Spleen (tissue), 11 donors: Measurements from ENCODE around the gene SLC7A10. TPM values are rescaled to one million over a fixed set of nuclear protein-coding genes. Genes with fewer than 3 reads are reported as not detected.

Experiments used
- DNase-seq: peaks from one replicate; pipeline ENCODE4 v3.0.0-alpha.2; 2020
- H3K27ac ChIP-seq, 8 donors: fragments of 200-600 bp; sonication (generic) in 7 of 8; 1 replicate in 4 of 8; 2 replicates in 4 of 8; pipeline versions ENCODE4 v1.5.0 to v1.8.0; 2016 to 2021; ENCODE audit warnings: inconsistent platforms in 4 of 8, mild to moderate bottlenecking in 4 of 8, moderate library complexity in 1 of 8
- H3K27me3 ChIP-seq, 7 donors: fragments of 200-600 bp; sonication (generic) in 6 of 7; replicated peaks in 1 of 7; 1 replicate in 4 of 7; 2 replicates in 3 of 7; pipeline versions ENCODE4 v1.5.0 to v1.8.0; 2016 to 2021; ENCODE audit warnings: inconsistent platforms in 3 of 7, mild to moderate bottlenecking in 1 of 7
- H3K36me3 ChIP-seq, 6 donors: fragments of 200-600 bp; sonication (generic) in 5 of 6; 1 replicate in 4 of 6; 2 replicates in 2 of 6; pipeline versions ENCODE4 v1.5.0 to v1.8.0; 2016 to 2021; ENCODE audit warnings: inconsistent platforms in 2 of 6
- H3K4me1 ChIP-seq, 6 donors: fragments of 200-600 bp; sonication (generic) in 5 of 6; 1 replicate in 3 of 6; 2 replicates in 3 of 6; pipeline versions ENCODE4 v1.5.0 to v1.8.0; 2016 to 2021; ENCODE audit warnings: inconsistent platforms in 3 of 6
- H3K4me3 ChIP-seq, 8 donors: fragments of 200-600 bp; sonication (generic) in 7 of 8; 1 replicate in 4 of 8; 2 replicates in 4 of 8; pipeline versions ENCODE4 v1.5.0 to v1.8.0; 2016 to 2021; ENCODE audit warnings: inconsistent platforms in 4 of 8, mild to moderate bottlenecking in 4 of 8, moderate library complexity in 2 of 8
- H3K9me3 ChIP-seq, 8 donors: fragments of 200-600 bp; sonication (generic) in 7 of 8; 1 replicate in 4 of 8; 2 replicates in 4 of 8; pipeline versions ENCODE4 v1.5.0 to v1.8.0; 2016 to 2021; ENCODE audit warnings: inconsistent platforms in 4 of 8
- CTCF ChIP-seq, 11 experiments: fragments of 200-600 bp in 7 of 11; fragments of 450-650 bp in 4 of 11; sonication (generic) in 4 of 11; IDR thresholded peaks in 8 of 11; conservative IDR thresholded peaks in 3 of 11; 1 replicate in 7 of 11; 2 replicates in 4 of 11; pipeline versions ENCODE4 v1.4.0 to v1.8.0; 2016 to 2021; ENCODE audit warnings: antibody characterized with exemption in 11 of 11, inconsistent platforms in 4 of 11, mild to moderate bottlenecking in 1 of 11
- POLR2A ChIP-seq, 3 donors: fragments of 450-650 bp; IDR thresholded peaks; one replicate each; pipeline ENCODE4 v1.5.1; 2017; ENCODE audit warnings: antibody characterized with exemption in 3 of 3, mild to moderate bottlenecking in 1 of 3
- POLR2AphosphoS5 ChIP-seq, 3 donors: sonication (generic); formaldehyde crosslinking; IDR thresholded peaks; one replicate each; pipeline ENCODE4 v1.5.1; 2017; ENCODE audit warnings: antibody characterized with exemption in 3 of 3
- WGBS, 5 donors: extraction: QIAGEN DNeasy Blood & Tissue Kit in 3 of 5; methylation state at CpG; one replicate each; pipeline versions ENCODE4 v1.1.5 to v1.1.7; 2013 to 2018; 5-methylcytosine and 5-hydroxymethylcytosine counted together
- intact Hi-C: fragments of 100-400 bp; cut with DNase I; formaldehyde crosslinking; loops from one replicate; pipeline ENCODE4 v1.15.0; 2023; ENCODE audit warnings: low total_unique reads
- polyA plus RNA-seq, 3 donors: library from polyadenylated mRNA; stranded (reverse); fragments of 200-250 nt; gene quantifications; one replicate each; pipeline ENCODE4 v1.2.1, GENCODE V29; 2013
- total RNA-seq, 7 donors: library from RNA; depleted of rRNA in 3 of 7; stranded (reverse); fragments of >200 nt in 3 of 7; fragmentation: NEBNext Ultra II Directional in 4 of 7; extraction: Animal tissue kit (Norgen Biotek cat#: 25700) in 4 of 7; gene quantifications; one replicate each; pipeline versions ENCODE4 v1.1.0 to v1.2.1, GENCODE V29; 2016 to 2021
- donor health status: healthy with polysubstance abuse.
- donor health status: DM: no; HTN: no; CAD: no; lungs with moderate emphysema.
- donor health status: DM: no; HTN: no; CAD: no.
- donor health status: Bipolar disorder and iron deficiency.
- donor health status: healthy.
- donor health status: DM: no; HTN: no; CAD: no.
- donor health status: DM: yes; HTN: yes; CAD: no.

The SLC7A10 gene
- total and polyA plus RNA-seq, 10 donors: 0.06 to 0.37 (median 0.19) TPM; not detected in 6

DNA sequence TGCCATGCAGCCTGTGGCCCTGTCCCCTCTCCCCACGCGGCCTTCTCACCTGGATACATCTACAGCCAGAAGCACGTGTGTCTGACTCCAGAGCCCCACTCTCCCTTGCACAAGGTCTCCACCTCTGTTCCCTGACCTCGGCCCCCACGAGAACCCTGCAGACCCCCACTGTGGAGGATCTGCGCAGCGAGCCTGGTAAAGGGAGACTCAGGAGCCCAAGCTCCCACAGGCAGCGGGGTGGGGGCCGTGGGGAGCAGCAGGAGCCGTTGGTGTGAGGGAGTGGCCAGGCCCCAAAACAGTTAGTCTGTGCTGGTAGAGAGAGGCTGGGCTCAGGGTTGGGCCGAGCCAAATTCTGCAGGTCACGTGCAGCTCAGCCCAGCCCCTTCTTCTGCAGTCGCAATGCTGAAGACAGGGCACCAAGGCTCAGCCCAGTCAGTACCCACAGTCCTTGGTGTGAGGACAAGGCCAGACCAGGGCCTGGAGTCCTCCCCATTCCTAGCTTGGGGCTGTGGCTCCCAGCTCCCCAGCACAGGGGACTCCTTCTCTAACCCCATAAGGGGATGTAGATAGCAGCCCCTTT is 28.7 kb upstream of the SLC7A10 start:
- Histone ChIP-seq H3K4me3 (no peak overlapping the region), H3K27ac (no peak overlapping the region), H3K4me1 (peaks cover 0 to 16% (median 3%) of the 10 kb centered on the region in 6 donors), H3K9me3 (peaks cover 0 to 19% (median 13%) of the 10 kb centered on the region in 8 donors), H3K27me3 (peaks cover 0 to 43% (median 0%) of the 10 kb centered on the region in 7 donors), H3K36me3 (no peaks in the 10 kb centered on the region)
- TF ChIP-seq POLR2A (IDR thresholded peaks at IDR 0.05): no peak
- DNase-seq: no peak
- intact Hi-C loops: no loop called here
- WGBS, 5 donors: 70 to 90% (median 84%) methylated on average over 9 to 13 of the region's 13 CpGs

- H3K9me3 ChIP-seq: peaks cover 0 to 8% (median 7%) of the 10 kb centered on the region in 8 donors
- intact Hi-C loops: no loop called here
- H3K27ac ChIP-seq: no peak overlapping the region
- peaks cover 0 to 43% (median 0%) of the 10 kb centered on the region in 7 donors for H3K27me3 ChIP-seq
- no peak overlapping the region for H3K4me3 ChIP-seq
- no peaks in the 10 kb centered on the region for H3K36me3 ChIP-seq
- H3K4me1 ChIP-seq: peaks cover 0 to 26% (median 12%) of the 10 kb centered on the region in 6 donors
- DNase-seq: no peak
- WGBS, 5 donors: 62 to 92% (median 71%) methylated on average over 8 of the region's 8 CpGs; no CpG with 5 or more reads in 1 of the 5 donors
- no peak for TF ChIP-seq POLR2AphosphoS5 (IDR thresholded peaks at IDR 0.05)
- TF ChIP-seq CTCF (IDR thresholded peaks at IDR 0.05 in 8 of 11, conservative IDR thresholded peaks at IDR 0.05 in 3 of 11): no peak
Observed at GRCh38 chr19:33252971-33253370, 27.3 kb upstream of the SLC7A10 start.

- intact Hi-C loops: no loop called here
- Histone ChIP-seq H3K36me3 (no peaks in the 10 kb centered on the region), H3K4me3 (no peak overlapping the region), H3K4me1 (peaks cover 0 to 29% (median 14%) of the 10 kb centered on the region in 6 donors), H3K9me3 (peaks cover 0 to 3% (median 2%) of the 10 kb centered on the region in 8 donors), H3K27ac (no peak overlapping the region), H3K27me3 (peaks cover 0 to 43% (median 0%) of the 10 kb centered on the region in 7 donors)
- DNase-seq: peak; percentile 63
- WGBS, 5 donors: 81 to 94% (median 90%) methylated on average over 3 to 4 of the region's 4 CpGs
- TF ChIP-seq POLR2A (IDR thresholded peaks at IDR 0.05) (no peak), CTCF (IDR thresholded peaks at IDR 0.05 in 8 of 11, conservative IDR thresholded peaks at IDR 0.05 in 3 of 11) (no peak), POLR2AphosphoS5 (IDR thresholded peaks at IDR 0.05) (no peak)
Observed at GRCh38 chr19:33252418-33252962, 26.8 kb upstream of the SLC7A10 start.

- peak; percentile 38 for DNase-seq
- peaks cover 0 to 29% (median 14%) of the 10 kb centered on the region in 6 donors for H3K4me1 ChIP-seq
- WGBS, 5 donors: 83 to 86% (median 84%) methylated on average over 13 to 17 of the region's 17 CpGs
- H3K4me3 ChIP-seq: no peak overlapping the region
- H3K36me3 ChIP-seq: no peaks in the 10 kb centered on the region
- no peaks in the 10 kb centered on the region for H3K9me3 ChIP-seq
- H3K27ac ChIP-seq: no peak overlapping the region
- peaks cover 0 to 43% (median 0%) of the 10 kb centered on the region in 7 donors for H3K27me3 ChIP-seq
- intact Hi-C loops: no loop called here
- TF ChIP-seq POLR2A (IDR thresholded peaks at IDR 0.05): no peak
- no peak for TF ChIP-seq POLR2AphosphoS5 (IDR thresholded peaks at IDR 0.05)
- TF ChIP-seq CTCF (IDR thresholded peaks at IDR 0.05 in 8 of 11, conservative IDR thresholded peaks at IDR 0.05 in 3 of 11): no peak
Observed at GRCh38 chr19:33251526-33252090, 26.0 kb upstream of the SLC7A10 start.
